GM23338 (cell line): ENCODE measurements around the gene SLC2A4RG. TPM values are rescaled to one million over a fixed set of nuclear protein-coding genes. Genes with fewer than 3 reads are reported as not detected.

Experiments used
- ATAC-seq: fragments of 200-7000 bp; cut with Tn5 transposase; 3 replicates; pipeline ENCODE4 v1.9.1; 2020
- DNase-seq: peaks from one replicate; pipeline ENCODE4 v3.0.0-alpha.2; 2015; ENCODE audit warnings: low spot score
- H2AFZ ChIP-seq: fragments of 200-600 bp; sonication (generic); 2 replicates; pipeline ENCODE4 v1.8.0; 2016; ENCODE audit warnings: antibody characterized with exemption, mild to moderate bottlenecking, moderate library complexity
- H3F3A ChIP-seq: fragments of 200-600 bp; sonication (generic); replicated peaks from 2 replicates; pipeline ENCODE4 v1.8.0; 2017; ENCODE audit warnings: antibody characterized with exemption, mixed run types, low read depth
- H3K27ac ChIP-seq: fragments of 200-600 bp; sonication (generic); 2 replicates; pipeline ENCODE4 v1.6.1; 2016; ENCODE audit warnings: low read depth
- H3K27me3 ChIP-seq: fragments of 200-600 bp; sonication (generic); 2 replicates; pipeline ENCODE4 v1.8.0; 2016; ENCODE audit warnings: mild to moderate bottlenecking, mixed run types, moderate library complexity; ENCODE audit not compliant: insufficient read depth
- H3K36me3 ChIP-seq: fragments of 200-600 bp; sonication (generic); 2 replicates; pipeline ENCODE4 v1.8.0; 2016; ENCODE audit warnings: mild to moderate bottlenecking; ENCODE audit not compliant: insufficient read depth
- H3K4me1 ChIP-seq: fragments of 200-600 bp; sonication (generic); 2 replicates; pipeline ENCODE4 v1.8.0; 2016; ENCODE audit warnings: mild to moderate bottlenecking, moderate library complexity; ENCODE audit not compliant: insufficient read depth
- H3K4me2 ChIP-seq: fragments of 200-600 bp; sonication (generic); 2 replicates; pipeline ENCODE4 v1.7.1; 2017; ENCODE audit warnings: mixed run types
- H3K4me3 ChIP-seq: fragments of 200-600 bp; sonication (generic); 2 replicates; pipeline ENCODE4 v1.6.1; 2016; ENCODE audit warnings: mixed run types
- H3K79me2 ChIP-seq: fragments of 200-600 bp; sonication (generic); replicated peaks from 2 replicates; pipeline ENCODE4 v1.8.0; 2017; ENCODE audit warnings: mild to moderate bottlenecking; ENCODE audit not compliant: insufficient read depth
- H3K9me2 ChIP-seq: fragments of 200-600 bp; sonication (generic); 2 replicates; pipeline ENCODE4 v1.8.0; 2017; ENCODE audit not compliant: insufficient read depth
- H4K20me1 ChIP-seq: fragments of 200-600 bp; sonication (generic); replicated peaks from 2 replicates; pipeline ENCODE4 v1.8.0; 2017; ENCODE audit warnings: mild to moderate bottlenecking; ENCODE audit not compliant: insufficient read depth
- H3K27ac Mint-ChIP-seq: 2 replicates; pipeline ENCODE4 v1.8.0; 2020; ENCODE audit warnings: inconsistent platforms, mild to moderate bottlenecking, moderate library complexity, mixed read lengths
- H3K27me3 Mint-ChIP-seq: 3 replicates; pipeline ENCODE4 v1.8.0; 2022; ENCODE audit warnings: low read depth, mild to moderate bottlenecking, moderate library complexity, mixed read lengths, inconsistent platforms; ENCODE audit not compliant: insufficient read depth, poor library complexity
- H3K36me3 Mint-ChIP-seq: 3 replicates; pipeline ENCODE4 v1.8.0; 2021; ENCODE audit warnings: low read depth, mild to moderate bottlenecking, inconsistent platforms, moderate library complexity, mixed read lengths
- H3K4me1 Mint-ChIP-seq: 3 replicates; pipeline ENCODE4 v1.8.0; 2020; ENCODE audit warnings: mild to moderate bottlenecking, inconsistent platforms, mixed read lengths
- H3K4me3 Mint-ChIP-seq: 3 replicates; pipeline ENCODE4 v1.8.0; 2021; ENCODE audit warnings: moderate library complexity, mild to moderate bottlenecking, inconsistent platforms, mixed read lengths
- H3K9me3 Mint-ChIP-seq: 3 replicates; pipeline ENCODE4 v1.8.0; 2020; ENCODE audit warnings: moderate library complexity, mild to moderate bottlenecking, inconsistent platforms, mixed read lengths
- EZH2 ChIP-seq: fragments of 200-600 bp; sonication (generic); IDR thresholded peaks from one replicate; pipeline ENCODE4 v1.8.0; 2017; ENCODE audit warnings: antibody characterized with exemption, mild to moderate bottlenecking, low read depth; ENCODE audit not compliant: unreplicated experiment
- JUNB ChIP-seq: IDR thresholded peaks from one replicate; pipeline ENCODE4 v1.6.1; 2016; ENCODE audit warnings: antibody characterized with exemption; ENCODE audit not compliant: unreplicated experiment
- NANOG ChIP-seq: IDR thresholded peaks from 2 replicates; pipeline ENCODE4 v1.6.1; 2016; ENCODE audit warnings: antibody characterized with exemption, borderline replicate concordance
- POLR2AphosphoS5 ChIP-seq: IDR thresholded peaks from 2 replicates; pipeline ENCODE4 v1.6.1; 2016; ENCODE audit warnings: antibody characterized with exemption, low read depth
- STAT1 ChIP-seq: IDR thresholded peaks from one replicate; pipeline ENCODE4 v1.6.1; 2016; ENCODE audit warnings: antibody characterized with exemption; ENCODE audit not compliant: unreplicated experiment
- ZNF114 ChIP-seq: fragments of 250-450 bp; sonication (Bioruptor Pico); IDR thresholded peaks from 2 replicates; pipeline ENCODE4 v1.5.0; 2020; ENCODE audit warnings: mild to moderate bottlenecking, moderate library complexity
- polyA plus RNA-seq: library from polyadenylated mRNA; unstranded; fragments of >200 nt; fragmentation: Nextera tagmentation; extraction: Ambion mirVana; gene quantifications from 2 replicates; pipeline ENCODE4 v1.2.1, GENCODE V29; 2016
- total RNA-seq: library from RNA; depleted of rRNA; stranded (reverse); fragments of >200 nt; shearing (Covaris generic); gene quantifications from 2 replicates; pipeline ENCODE4 v1.2.3, GENCODE V29; 2014
- TF ChIP-seq, protein P1 (sequence below): IDR thresholded peaks from 2 replicates; pipeline ENCODE4 v1.6.1; 2016; ENCODE audit warnings: antibody characterized with exemption
- TF ChIP-seq, protein P2 (sequence below), 2 experiments: fragments of 200-600 bp in 1 of 2; sonication (generic) in 1 of 2; conservative IDR thresholded peaks; 2 replicates each; pipeline versions ENCODE4 v1.5.1 to v1.6.1; 2016 to 2017; ENCODE audit warnings: antibody characterized with exemption in 2 of 2, low read depth in 2 of 2, mild to moderate bottlenecking in 2 of 2, moderate library complexity in 1 of 2
- TF ChIP-seq, protein P3 (sequence below): fragments of 250-450 bp; sonication (Bioruptor Pico); IDR thresholded peaks from 2 replicates; pipeline ENCODE4 v1.5.0; 2020; ENCODE audit warnings: mild to moderate bottlenecking, moderate library complexity

Gene SLC2A4RG
- total and polyA plus RNA-seq, 2 experiments from 2014 or later: 22.8 to 42.0 TPM

DNA sequence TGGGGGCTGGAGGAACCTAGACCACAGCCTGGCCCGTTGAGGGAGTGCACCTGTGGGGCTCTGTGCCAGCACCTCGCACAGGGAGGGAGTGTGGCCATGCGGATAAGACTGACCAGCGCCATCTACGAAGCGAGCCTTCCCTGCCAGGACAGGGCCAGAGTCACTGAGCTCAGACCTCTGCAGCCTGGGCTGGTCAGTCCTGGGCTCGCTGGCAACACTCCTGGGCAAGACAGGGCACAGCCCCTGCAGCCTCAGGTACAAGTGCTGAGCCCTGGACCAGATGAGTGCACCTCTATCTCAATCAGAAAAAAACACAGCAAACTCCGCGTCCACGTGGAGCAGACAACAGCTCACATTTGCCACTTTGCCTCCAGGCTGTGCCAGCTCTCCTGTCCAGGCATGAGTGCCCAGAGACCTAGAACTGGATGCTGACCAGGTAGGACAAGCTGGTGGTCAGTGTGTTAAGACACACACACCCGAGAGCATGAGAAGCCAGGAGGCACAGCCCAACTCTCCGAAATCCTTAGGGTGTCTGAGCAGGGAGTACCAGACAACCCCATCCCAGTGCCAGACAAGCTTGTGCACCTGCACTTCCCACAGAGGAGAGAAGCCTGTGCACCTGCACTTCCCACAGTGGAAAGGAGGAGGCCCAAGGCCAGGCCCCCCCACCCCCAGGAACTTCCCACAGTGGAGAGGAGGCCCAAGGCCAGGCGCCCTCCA, 36.7 kb upstream of the SLC2A4RG start:
- Histone ChIP-seq H3K27ac (no peak overlapping the region), H2AFZ (no peak overlapping the region), H3K27me3 (no peaks in the 10 kb centered on the region), H3K79me2 (peaks cover 8% of the 10 kb centered on the region), H3F3A (peaks cover 6% of the 10 kb centered on the region; the same call in 1 of the 2 replicates), H4K20me1 (peaks cover 11% of the 10 kb centered on the region), H3K36me3 (no peaks in the 10 kb centered on the region), H3K4me1 (no peaks in the 10 kb centered on the region; the same call in 1 of the 2 replicates), H3K9me2 (no peaks in the 10 kb centered on the region), H3K4me2 (no peak overlapping the region), H3K4me3 (no peak overlapping the region)
- Mint-ChIP-seq H3K4me1 (peaks cover 5% of the 10 kb centered on the region), H3K36me3 (peaks cover 15% of the 10 kb centered on the region), H3K27ac (no peak overlapping the region), H3K27me3 (peaks cover 10% of the 10 kb centered on the region), H3K4me3 (no peak overlapping the region), H3K9me3 (no peaks in the 10 kb centered on the region)
- TF ChIP-seq STAT1: no peak
- TF ChIP-seq JUNB: no peak
- no peak for TF ChIP-seq NANOG
- TF ChIP-seq POLR2AphosphoS5: 0 out of 2 replicates have a peak, but pooled peaks have one; percentile 24
- ATAC-seq: no peak
- DNase-seq: no peak

DNA sequence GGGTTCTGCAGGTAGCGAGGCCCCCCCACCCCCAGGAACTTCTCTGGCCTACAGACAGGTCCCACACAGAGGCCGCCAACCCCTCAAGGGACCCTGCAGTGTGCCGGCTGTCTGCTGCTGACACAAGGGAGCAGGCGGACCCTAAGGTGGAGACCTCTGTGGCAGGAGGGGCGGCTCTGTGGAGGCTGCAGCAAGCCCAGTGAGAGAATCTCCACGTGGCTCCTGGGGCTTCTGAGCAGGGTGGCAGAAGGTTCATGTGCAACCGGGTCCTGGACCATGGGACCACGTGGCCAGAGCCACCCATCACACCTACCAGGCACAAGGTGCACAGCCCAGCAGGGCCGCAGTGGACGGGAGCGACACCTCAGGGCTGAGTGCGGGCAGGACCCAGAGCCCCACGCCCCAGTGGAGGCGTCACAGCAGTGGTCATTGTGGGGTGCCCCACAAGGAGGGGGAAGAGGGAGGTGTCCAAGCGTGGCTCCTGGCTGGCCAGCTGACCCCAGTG, 36.1 kb upstream of the SLC2A4RG start:
- Mint-ChIP-seq H3K9me3 (no peaks in the 10 kb centered on the region), H3K27ac (no peak overlapping the region), H3K4me1 (peaks cover 6% of the 10 kb centered on the region), H3K36me3 (peaks cover 15% of the 10 kb centered on the region), H3K4me3 (no peak overlapping the region), H3K27me3 (peaks cover 11% of the 10 kb centered on the region)
- Histone ChIP-seq H3K9me2 (no peaks in the 10 kb centered on the region), H3K79me2 (peaks cover 10% of the 10 kb centered on the region), H4K20me1 (peaks cover 11% of the 10 kb centered on the region), H3K36me3 (no peaks in the 10 kb centered on the region), H3F3A (peaks cover 8% of the 10 kb centered on the region; the same call in 1 of the 2 replicates), H3K27ac (no peak overlapping the region), H2AFZ (no peak overlapping the region), H3K27me3 (no peaks in the 10 kb centered on the region), H3K4me1 (no peaks in the 10 kb centered on the region; the same call in 1 of the 2 replicates), H3K4me3 (no peak overlapping the region), H3K4me2 (no peak overlapping the region)
- ATAC-seq (no peak), DNase-seq (no peak)
- TF ChIP-seq EZH2: no peak
- no peak for TF ChIP-seq STAT1
- TF ChIP-seq, protein P1, sequence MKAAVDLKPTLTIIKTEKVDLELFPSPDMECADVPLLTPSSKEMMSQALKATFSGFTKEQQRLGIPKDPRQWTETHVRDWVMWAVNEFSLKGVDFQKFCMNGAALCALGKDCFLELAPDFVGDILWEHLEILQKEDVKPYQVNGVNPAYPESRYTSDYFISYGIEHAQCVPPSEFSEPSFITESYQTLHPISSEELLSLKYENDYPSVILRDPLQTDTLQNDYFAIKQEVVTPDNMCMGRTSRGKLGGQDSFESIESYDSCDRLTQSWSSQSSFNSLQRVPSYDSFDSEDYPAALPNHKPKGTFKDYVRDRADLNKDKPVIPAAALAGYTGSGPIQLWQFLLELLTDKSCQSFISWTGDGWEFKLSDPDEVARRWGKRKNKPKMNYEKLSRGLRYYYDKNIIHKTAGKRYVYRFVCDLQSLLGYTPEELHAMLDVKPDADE: no peak
- TF ChIP-seq, protein P2, sequence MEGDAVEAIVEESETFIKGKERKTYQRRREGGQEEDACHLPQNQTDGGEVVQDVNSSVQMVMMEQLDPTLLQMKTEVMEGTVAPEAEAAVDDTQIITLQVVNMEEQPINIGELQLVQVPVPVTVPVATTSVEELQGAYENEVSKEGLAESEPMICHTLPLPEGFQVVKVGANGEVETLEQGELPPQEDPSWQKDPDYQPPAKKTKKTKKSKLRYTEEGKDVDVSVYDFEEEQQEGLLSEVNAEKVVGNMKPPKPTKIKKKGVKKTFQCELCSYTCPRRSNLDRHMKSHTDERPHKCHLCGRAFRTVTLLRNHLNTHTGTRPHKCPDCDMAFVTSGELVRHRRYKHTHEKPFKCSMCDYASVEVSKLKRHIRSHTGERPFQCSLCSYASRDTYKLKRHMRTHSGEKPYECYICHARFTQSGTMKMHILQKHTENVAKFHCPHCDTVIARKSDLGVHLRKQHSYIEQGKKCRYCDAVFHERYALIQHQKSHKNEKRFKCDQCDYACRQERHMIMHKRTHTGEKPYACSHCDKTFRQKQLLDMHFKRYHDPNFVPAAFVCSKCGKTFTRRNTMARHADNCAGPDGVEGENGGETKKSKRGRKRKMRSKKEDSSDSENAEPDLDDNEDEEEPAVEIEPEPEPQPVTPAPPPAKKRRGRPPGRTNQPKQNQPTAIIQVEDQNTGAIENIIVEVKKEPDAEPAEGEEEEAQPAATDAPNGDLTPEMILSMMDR (conservative IDR thresholded peaks at IDR 0.05; ENCODE audit: low read depth in 2 of 2): no peak
- TF ChIP-seq, protein P3, sequence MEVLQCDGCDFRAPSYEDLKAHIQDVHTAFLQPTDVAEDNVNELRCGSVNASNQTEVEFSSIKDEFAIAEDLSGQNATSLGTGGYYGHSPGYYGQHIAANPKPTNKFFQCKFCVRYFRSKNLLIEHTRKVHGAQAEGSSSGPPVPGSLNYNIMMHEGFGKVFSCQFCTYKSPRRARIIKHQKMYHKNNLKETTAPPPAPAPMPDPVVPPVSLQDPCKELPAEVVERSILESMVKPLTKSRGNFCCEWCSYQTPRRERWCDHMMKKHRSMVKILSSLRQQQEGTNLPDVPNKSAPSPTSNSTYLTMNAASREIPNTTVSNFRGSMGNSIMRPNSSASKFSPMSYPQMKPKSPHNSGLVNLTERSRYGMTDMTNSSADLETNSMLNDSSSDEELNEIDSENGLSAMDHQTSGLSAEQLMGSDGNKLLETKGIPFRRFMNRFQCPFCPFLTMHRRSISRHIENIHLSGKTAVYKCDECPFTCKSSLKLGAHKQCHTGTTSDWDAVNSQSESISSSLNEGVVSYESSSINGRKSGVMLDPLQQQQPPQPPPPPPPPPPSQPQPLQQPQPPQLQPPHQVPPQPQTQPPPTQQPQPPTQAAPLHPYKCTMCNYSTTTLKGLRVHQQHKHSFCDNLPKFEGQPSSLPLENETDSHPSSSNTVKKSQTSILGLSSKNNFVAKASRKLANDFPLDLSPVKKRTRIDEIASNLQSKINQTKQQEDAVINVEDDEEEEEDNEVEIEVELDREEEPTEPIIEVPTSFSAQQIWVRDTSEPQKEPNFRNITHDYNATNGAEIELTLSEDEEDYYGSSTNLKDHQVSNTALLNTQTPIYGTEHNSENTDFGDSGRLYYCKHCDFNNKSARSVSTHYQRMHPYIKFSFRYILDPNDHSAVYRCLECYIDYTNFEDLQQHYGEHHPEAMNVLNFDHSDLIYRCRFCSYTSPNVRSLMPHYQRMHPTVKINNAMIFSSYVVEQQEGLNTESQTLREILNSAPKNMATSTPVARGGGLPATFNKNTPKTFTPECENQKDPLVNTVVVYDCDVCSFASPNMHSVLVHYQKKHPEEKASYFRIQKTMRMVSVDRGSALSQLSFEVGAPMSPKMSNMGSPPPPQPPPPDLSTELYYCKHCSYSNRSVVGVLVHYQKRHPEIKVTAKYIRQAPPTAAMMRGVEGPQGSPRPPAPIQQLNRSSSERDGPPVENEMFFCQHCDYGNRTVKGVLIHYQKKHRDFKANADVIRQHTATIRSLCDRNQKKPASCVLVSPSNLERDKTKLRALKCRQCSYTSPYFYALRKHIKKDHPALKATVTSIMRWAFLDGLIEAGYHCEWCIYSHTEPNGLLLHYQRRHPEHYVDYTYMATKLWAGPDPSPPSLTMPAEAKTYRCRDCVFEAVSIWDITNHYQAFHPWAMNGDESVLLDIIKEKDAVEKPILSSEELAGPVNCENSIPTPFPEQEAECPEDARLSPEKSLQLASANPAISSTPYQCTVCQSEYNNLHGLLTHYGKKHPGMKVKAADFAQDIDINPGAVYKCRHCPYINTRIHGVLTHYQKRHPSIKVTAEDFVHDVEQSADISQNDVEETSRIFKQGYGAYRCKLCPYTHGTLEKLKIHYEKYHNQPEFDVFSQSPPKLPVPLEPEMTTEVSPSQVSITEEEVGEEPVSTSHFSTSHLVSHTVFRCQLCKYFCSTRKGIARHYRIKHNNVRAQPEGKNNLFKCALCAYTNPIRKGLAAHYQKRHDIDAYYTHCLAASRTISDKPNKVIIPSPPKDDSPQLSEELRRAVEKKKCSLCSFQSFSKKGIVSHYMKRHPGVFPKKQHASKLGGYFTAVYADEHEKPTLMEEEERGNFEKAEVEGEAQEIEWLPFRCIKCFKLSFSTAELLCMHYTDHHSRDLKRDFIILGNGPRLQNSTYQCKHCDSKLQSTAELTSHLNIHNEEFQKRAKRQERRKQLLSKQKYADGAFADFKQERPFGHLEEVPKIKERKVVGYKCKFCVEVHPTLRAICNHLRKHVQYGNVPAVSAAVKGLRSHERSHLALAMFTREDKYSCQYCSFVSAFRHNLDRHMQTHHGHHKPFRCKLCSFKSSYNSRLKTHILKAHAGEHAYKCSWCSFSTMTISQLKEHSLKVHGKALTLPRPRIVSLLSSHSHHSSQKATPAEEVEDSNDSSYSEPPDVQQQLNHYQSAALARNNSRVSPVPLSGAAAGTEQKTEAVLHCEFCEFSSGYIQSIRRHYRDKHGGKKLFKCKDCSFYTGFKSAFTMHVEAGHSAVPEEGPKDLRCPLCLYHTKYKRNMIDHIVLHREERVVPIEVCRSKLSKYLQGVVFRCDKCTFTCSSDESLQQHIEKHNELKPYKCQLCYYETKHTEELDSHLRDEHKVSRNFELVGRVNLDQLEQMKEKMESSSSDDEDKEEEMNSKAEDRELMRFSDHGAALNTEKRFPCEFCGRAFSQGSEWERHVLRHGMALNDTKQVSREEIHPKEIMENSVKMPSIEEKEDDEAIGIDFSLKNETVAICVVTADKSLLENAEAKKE (CRISPR knock-in tag): no peak
- TF ChIP-seq ZNF114 (CRISPR knock-in tag): no peak
- no peak for TF ChIP-seq JUNB
- TF ChIP-seq NANOG: no peak
